CD4-positive, alpha-beta T cell (primary cell): ENCODE results near the gene IGF2BP3. TPM values are rescaled to one million over a fixed set of nuclear protein-coding genes. Genes with fewer than 3 reads are reported as not detected.

ENCODE experiments used
- ATAC-seq: fragments of 200-7000 bp; cut with Tn5 transposase; one replicate; pipeline ENCODE4 v1.10.0; 2022; ENCODE audit warnings: mild to moderate bottlenecking; ENCODE audit not compliant: poor library complexity
- CTCF ChIA-PET: fragments of 350-600 bp; sonication (Branson Sonifier 250); formaldehyde crosslinking; loops from one replicate; lab custom pipeline; 2021; ENCODE audit warnings: antibody characterized with exemption, inconsistent platforms; lab: Charles Lee
- POLR2A ChIA-PET: fragments of 350-600 bp; sonication (Branson Sonifier 250); formaldehyde crosslinking; loops from one replicate; lab custom pipeline; 2021; ENCODE audit warnings: antibody characterized with exemption, inconsistent platforms; lab: Charles Lee
- DNase-seq, 14 experiments: peaks; one replicate each; pipeline ENCODE4 v3.0.0-alpha.2; 2013 to 2020; ENCODE audit warnings: mixed read lengths in 2 of 14
- H3K27ac ChIP-seq, 2 donors: one replicate each; pipeline versions ENCODE4 v1.5.1 to v1.7.0; 2013; ENCODE audit warnings: low read length in 2 of 2, low read depth in 1 of 2, mild to moderate bottlenecking in 1 of 2
- H3K27me3 ChIP-seq, 2 experiments: 1 replicate in 1 of 2; 2 replicates in 1 of 2; pipeline versions ENCODE4 v1.6.1 to v1.7.0; 2013; ENCODE audit warnings: low read length in 2 of 2, control low read depth in 1 of 2, mild to moderate bottlenecking in 1 of 2, moderate library complexity in 1 of 2; ENCODE audit not compliant: insufficient read depth in 2 of 2, control insufficient read depth in 1 of 2
- H3K36me3 ChIP-seq: one replicate; pipeline ENCODE4 v1.6.1; 2013; ENCODE audit warnings: low read length, control low read depth; ENCODE audit not compliant: insufficient read depth
- H3K4me1 ChIP-seq: one replicate; pipeline ENCODE4 v1.6.1; 2013; ENCODE audit warnings: low read length, control low read depth; ENCODE audit not compliant: insufficient read depth
- H3K4me3 ChIP-seq: one replicate; pipeline ENCODE4 v1.5.1; 2013; ENCODE audit warnings: mild to moderate bottlenecking, low read length, moderate library complexity
- H3K9me3 ChIP-seq, 2 experiments: 1 replicate in 1 of 2; 2 replicates in 1 of 2; pipeline versions ENCODE4 v1.6.1 to v1.7.0; 2013; ENCODE audit warnings: low read length in 2 of 2, mild to moderate bottlenecking in 2 of 2, control low read depth in 1 of 2, moderate library complexity in 1 of 2; ENCODE audit not compliant: control insufficient read depth in 1 of 2, insufficient read depth in 1 of 2
- H3K27ac Mint-ChIP-seq: one replicate; pipeline ENCODE4 v1.8.0; 2020; ENCODE audit warnings: mixed read lengths
- H3K27me3 Mint-ChIP-seq: one replicate; pipeline ENCODE4 v1.8.0; 2021; ENCODE audit warnings: mixed read lengths
- H3K36me3 Mint-ChIP-seq: one replicate; pipeline ENCODE4 v1.8.0; 2021; ENCODE audit warnings: low read depth, mixed read lengths
- H3K4me1 Mint-ChIP-seq: one replicate; pipeline ENCODE4 v1.8.0; 2021; ENCODE audit warnings: low read depth, mixed read lengths
- H3K4me3 Mint-ChIP-seq: one replicate; pipeline ENCODE4 v1.8.0; 2020; ENCODE audit warnings: mild to moderate bottlenecking, mixed read lengths
- H3K9me3 Mint-ChIP-seq: one replicate; pipeline ENCODE4 v1.8.0; 2020; ENCODE audit warnings: mixed read lengths
- CTCF ChIP-seq: fragments of 200-600 bp; IDR thresholded peaks from one replicate; pipeline ENCODE4 v1.8.0; 2022; ENCODE audit warnings: antibody characterized with exemption, mild to moderate bottlenecking
- intact Hi-C, 2 experiments: fragments of 100-400 bp; cut with DNase I in 1 of 2; cut with micrococcal nuclease in 1 of 2; formaldehyde crosslinking; loops; one replicate each; pipeline versions ENCODE4 v1.15.1 to v1.9.0; 2023 to 2025; cut with DNase I, micrococcal nuclease
- total RNA-seq, 174 experiments: library from RNA in 2 of 174; stranded (reverse) in 2 of 174; gene quantifications; one replicate each; pipeline ENCODE4 v1.2.3 and lab custom pipeline; 2021 to 2026

IGF2BP3 gene
- total RNA-seq, 2 experiments from 2014 or later = not detected

- TF ChIP-seq CTCF = no peak
- ChIA-PET CTCF (interaction anchor here (2.1 kb wide), 1 partner anchor 21 kb away, joined by 9 read pairs; no protein-coding TSS in a partner anchor), POLR2A (no interaction called here)
- Histone ChIP-seq H3K36me3 (no peaks in the 10 kb centered on the region), H3K4me3 (no peak overlapping the region), H3K9me3 (no peaks in the 10 kb centered on the region), H3K27me3 (no peaks in the 10 kb centered on the region), H3K4me1 (peaks cover 15% of the 10 kb centered on the region), H3K27ac (no peak overlapping the region)
- Mint-ChIP-seq H3K4me1 (peaks cover 15% of the 10 kb centered on the region), H3K9me3 (no peaks in the 10 kb centered on the region), H3K27ac (no peak overlapping the region), H3K27me3 (no peaks in the 10 kb centered on the region), H3K4me3 (no peak overlapping the region), H3K36me3 (no peaks in the 10 kb centered on the region)
- DNase-seq (no peak), ATAC-seq (no peak)
- intact Hi-C loops = loop anchor here in 1 of 2 experiments (10.0 kb wide), 2 partner anchors 391 to 439 kb away; partner anchors contain the start of gene FAM221A
Observed at GRCh38 chr7:23293500-23294073, 176.7 kb downstream of the IGF2BP3 start.

GRCh38 chr7:23292623-23293022 lies 177.7 kb downstream of the IGF2BP3 start:
- POLR2A ChIA-PET = no interaction called here

GRCh38 chr7:23291957-23292560 lies 178.2 kb downstream of the IGF2BP3 start:
- no peaks in the 10 kb centered on the region for H3K9me3 Mint-ChIP-seq
- H3K27me3 Mint-ChIP-seq = no peaks in the 10 kb centered on the region
- CTCF ChIA-PET = no interaction called here
- no peak for TF ChIP-seq CTCF
- no peaks in the 10 kb centered on the region for H3K9me3 ChIP-seq
- no peaks in the 10 kb centered on the region for H3K36me3 ChIP-seq
- H3K4me1 Mint-ChIP-seq = peaks cover 15% of the 10 kb centered on the region
- intact Hi-C loops = loop anchor here in 1 of 2 experiments (10.0 kb wide), 2 partner anchors 393 to 437 kb away; partner anchors contain the start of gene FAM221A
- no peaks in the 10 kb centered on the region for H3K27me3 ChIP-seq
- H3K4me3 Mint-ChIP-seq = no peak overlapping the region
- DNase-seq (no peak), ATAC-seq (no peak)
- POLR2A ChIA-PET = no interaction called here
- no peak overlapping the region for H3K4me3 ChIP-seq
- H3K36me3 Mint-ChIP-seq = no peaks in the 10 kb centered on the region
- H3K4me1 ChIP-seq = peaks cover 15% of the 10 kb centered on the region
- H3K27ac ChIP-seq = no peak overlapping the region
- H3K27ac Mint-ChIP-seq = no peak overlapping the region

More at GRCh38 chr7:23292623-23293022, 177.7 kb downstream of the IGF2BP3 start:
- Histone ChIP-seq H3K36me3 (no peaks in the 10 kb centered on the region), H3K4me3 (no peak overlapping the region), H3K9me3 (no peaks in the 10 kb centered on the region), H3K27ac (no peak overlapping the region), H3K27me3 (no peaks in the 10 kb centered on the region), H3K4me1 (peaks cover 13% of the 10 kb centered on the region)
- Mint-ChIP-seq H3K4me3 (no peak overlapping the region), H3K27me3 (no peaks in the 10 kb centered on the region), H3K9me3 (no peaks in the 10 kb centered on the region), H3K27ac (no peak overlapping the region), H3K36me3 (no peaks in the 10 kb centered on the region), H3K4me1 (peaks cover 14% of the 10 kb centered on the region)
- CTCF ChIA-PET = no interaction called here
- no peak for TF ChIP-seq CTCF
- no peak for DNase-seq
- no peak for ATAC-seq
- intact Hi-C loops = loop anchor here in 1 of 2 experiments (10.0 kb wide), 2 partner anchors 392 to 438 kb away; partner anchors contain the start of gene FAM221A
